ENCODE results near the gene GALK1.

The GALK1 gene

DNA sequence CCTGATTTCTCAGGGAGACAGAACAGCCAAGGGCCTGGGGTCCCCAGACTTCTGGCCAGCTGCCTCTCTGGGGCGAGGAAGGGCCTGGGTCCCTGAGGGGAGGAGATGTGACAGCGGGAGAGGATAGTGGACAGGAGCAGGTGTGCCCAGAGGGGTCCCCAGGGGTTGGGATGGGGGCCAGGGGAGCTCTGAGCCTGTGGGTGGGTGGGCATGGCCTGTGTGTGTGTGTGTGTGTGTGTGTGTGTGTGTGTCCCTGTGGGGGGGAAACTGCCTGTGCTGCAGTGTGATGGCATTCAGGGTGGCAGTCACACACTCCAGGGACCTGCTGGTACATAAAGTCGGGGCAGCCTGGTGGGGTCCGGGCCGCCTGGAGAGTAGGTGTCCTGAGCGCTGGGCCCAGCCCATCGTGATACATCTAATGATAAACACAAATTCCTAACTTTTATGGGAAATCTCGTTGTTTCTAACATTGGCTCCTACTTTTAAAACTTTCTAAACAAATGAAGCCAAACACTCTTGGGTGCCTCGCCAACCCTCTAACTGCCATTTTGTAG is 42.4 kb downstream of the GALK1 start:
- no peak for DNase-seq

- DNase-seq, result no peak
Measured at GRCh38 chr17:75722076-75722475, 42.9 kb downstream of the GALK1 start.

GRCh38 chr17:75721463-75722011 is 43.5 kb downstream of the GALK1 start:
- no peak for DNase-seq

GRCh38 chr17:75720656-75721462 is 44.1 kb downstream of the GALK1 start, which contains the start of gene ITGB4:
Gene ITGB4, plus strand, starts transcription at chr17:75721459. Its CDS starts 3,245 bp downstream, at chr17:75724704.
- peak; percentile 60 for DNase-seq

DNA sequence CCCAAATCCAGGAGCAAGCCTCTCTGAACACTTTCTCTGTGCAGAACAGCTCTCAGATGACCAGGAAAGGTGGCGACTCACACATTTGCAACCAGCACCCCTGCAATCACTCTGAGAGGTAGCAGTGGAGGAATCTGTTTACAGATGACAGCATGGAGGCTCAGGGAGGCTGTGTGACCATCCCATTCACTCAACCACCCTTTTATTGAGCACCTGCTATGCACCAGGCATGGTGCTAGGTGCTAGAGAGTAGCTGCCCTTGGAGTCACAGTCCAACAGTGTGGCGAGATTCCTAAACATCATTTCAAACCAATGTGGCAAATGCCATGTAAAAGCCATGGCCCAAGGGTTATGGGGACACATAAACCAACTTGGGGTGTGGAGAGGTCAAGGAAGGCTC is 45.3 kb downstream of the GALK1 start:
- no peak for DNase-seq

GRCh38 chr17:75712446-75712845 is 52.5 kb downstream of the GALK1 start:
- no peak for DNase-seq
